WTC11 (cell line): ENCODE measurements around the gene CFAP20DC. TPM values are rescaled to one million over a fixed set of nuclear protein-coding genes. Genes with fewer than 3 reads are reported as not detected.

Experiments
- ATAC-seq: fragments of 200-7000 bp; cut with Tn5 transposase; 2 replicates; pipeline ENCODE4 v1.10.0; 2021; ENCODE audit warnings: mild to moderate bottlenecking, moderate library complexity
- CTCF ChIA-PET: fragments of 300-600 bp; sonication (Branson Sonifier 250); formaldehyde crosslinking; loops from one replicate; lab custom pipeline; 2021; ENCODE audit warnings: antibody characterized with exemption; lab: Charles Lee
- POLR2A ChIA-PET: fragments of 350-600 bp; sonication (Branson Sonifier 250); formaldehyde crosslinking; loops from one replicate; lab custom pipeline; 2021; ENCODE audit warnings: antibody characterized with exemption; lab: Charles Lee
- DNase-seq: peaks from one replicate; pipeline ENCODE4 v3.0.0; 2021; ENCODE audit warnings: low spot score
- H3K27ac Mint-ChIP-seq: 2 replicates; pipeline ENCODE4 v1.8.0; 2021; ENCODE audit warnings: mixed read lengths
- H3K27me3 Mint-ChIP-seq: 2 replicates; pipeline ENCODE4 v1.8.0; 2021; ENCODE audit warnings: low read depth, mild to moderate bottlenecking, moderate library complexity, mixed read lengths
- H3K36me3 Mint-ChIP-seq: 2 replicates; pipeline ENCODE4 v1.8.0; 2021; ENCODE audit warnings: mixed read lengths
- H3K4me1 Mint-ChIP-seq: 2 replicates; pipeline ENCODE4 v1.8.0; 2022; ENCODE audit warnings: mixed read lengths
- H3K4me3 Mint-ChIP-seq: 2 replicates; pipeline ENCODE4 v1.8.0; 2021; ENCODE audit warnings: mild to moderate bottlenecking, moderate library complexity, mixed read lengths
- H3K9me3 Mint-ChIP-seq: 2 replicates; pipeline ENCODE4 v1.8.0; 2021; ENCODE audit warnings: mixed read lengths
- CREB1 ChIP-seq: sonication (generic); formaldehyde crosslinking; IDR thresholded peaks from 2 replicates; pipeline ENCODE4 v1.8.0; 2023; ENCODE audit warnings: mild to moderate bottlenecking, missing genetic modification reagents
- E2F5 ChIP-seq: sonication (generic); formaldehyde crosslinking; IDR thresholded peaks from 2 replicates; pipeline ENCODE4 v1.8.1; 2022; ENCODE audit warnings: mild to moderate bottlenecking, moderate library complexity, missing genetic modification reagents
- GTF2I ChIP-seq: fragments of 250-450 bp; sonication (Bioruptor Pico); conservative IDR thresholded peaks from 2 replicates; pipeline ENCODE4 v1.4.0; 2021; ENCODE audit warnings: mild to moderate bottlenecking
- NFE2L1 ChIP-seq: sonication (generic); formaldehyde crosslinking; IDR thresholded peaks from 2 replicates; pipeline ENCODE4 v1.8.1; 2023; ENCODE audit warnings: missing genetic modification reagents
- NFYB ChIP-seq: sonication (generic); formaldehyde crosslinking; conservative IDR thresholded peaks from 2 replicates; pipeline ENCODE4 v1.8.0; 2022; ENCODE audit warnings: low read depth, missing genetic modification reagents
- NR2C2 ChIP-seq: sonication (generic); formaldehyde crosslinking; IDR thresholded peaks from 2 replicates; pipeline ENCODE4 v1.8.0; 2022; ENCODE audit warnings: mild to moderate bottlenecking, missing genetic modification reagents
- PREB ChIP-seq: sonication (generic); formaldehyde crosslinking; IDR thresholded peaks from 2 replicates; pipeline ENCODE4 v1.8.1; 2022; ENCODE audit warnings: mild to moderate bottlenecking, missing genetic modification reagents, moderate library complexity, borderline replicate concordance
- USF2 ChIP-seq: sonication (generic); formaldehyde crosslinking; IDR thresholded peaks from 2 replicates; pipeline ENCODE4 v1.8.1; 2023; ENCODE audit warnings: mild to moderate bottlenecking, missing genetic modification reagents, moderate library complexity
- ZNF138 ChIP-seq: sonication (generic); formaldehyde crosslinking; conservative IDR thresholded peaks from 2 replicates; pipeline ENCODE4 v1.8.1; 2022; ENCODE audit warnings: mild to moderate bottlenecking, moderate library complexity, missing genetic modification reagents
- ZNF281 ChIP-seq: sonication (generic); formaldehyde crosslinking; IDR thresholded peaks from 2 replicates; pipeline ENCODE4 v1.8.0; 2023; ENCODE audit warnings: mild to moderate bottlenecking, missing genetic modification reagents
- ZNF512 ChIP-seq: sonication (generic); formaldehyde crosslinking; IDR thresholded peaks from 2 replicates; pipeline ENCODE4 v1.8.1; 2022; ENCODE audit warnings: missing genetic modification reagents, borderline replicate concordance
- ZNF532 ChIP-seq: fragments of 250-450 bp; sonication (Bioruptor Pico); IDR thresholded peaks from 2 replicates; pipeline ENCODE4 v1.9.0; 2021; ENCODE audit warnings: mild to moderate bottlenecking, borderline replicate concordance
- ZNF671 ChIP-seq: fragments of 250-450 bp; sonication (Bioruptor Pico); IDR thresholded peaks from 2 replicates; pipeline ENCODE4 v1.8.0; 2021; ENCODE audit warnings: mild to moderate bottlenecking
- total RNA-seq: library from RNA; stranded (reverse); gene quantifications from 3 replicates; pipeline ENCODE4 v1.2.3, GENCODE V29; 2021
- TF ChIP-seq, protein P1 (sequence below): sonication (generic); formaldehyde crosslinking; IDR thresholded peaks from 2 replicates; pipeline ENCODE4 v1.8.1; 2022; ENCODE audit warnings: low read depth, mild to moderate bottlenecking, moderate library complexity, missing genetic modification reagents, borderline replicate concordance
- TF ChIP-seq, protein P2 (sequence below): sonication (generic); formaldehyde crosslinking; IDR thresholded peaks from 2 replicates; pipeline ENCODE4 v1.8.0; 2022; ENCODE audit warnings: mild to moderate bottlenecking, missing genetic modification reagents
- TF ChIP-seq, protein P3 (sequence below): fragments of 250-450 bp; sonication (Bioruptor Pico); IDR thresholded peaks from 2 replicates; pipeline ENCODE4 v1.9.0; 2021; ENCODE audit warnings: moderate library complexity, mild to moderate bottlenecking, inconsistent platforms, borderline replicate concordance

CFAP20DC gene
- total RNA-seq, 1 experiment from 2014 or later: 4.9 TPM

DNA sequence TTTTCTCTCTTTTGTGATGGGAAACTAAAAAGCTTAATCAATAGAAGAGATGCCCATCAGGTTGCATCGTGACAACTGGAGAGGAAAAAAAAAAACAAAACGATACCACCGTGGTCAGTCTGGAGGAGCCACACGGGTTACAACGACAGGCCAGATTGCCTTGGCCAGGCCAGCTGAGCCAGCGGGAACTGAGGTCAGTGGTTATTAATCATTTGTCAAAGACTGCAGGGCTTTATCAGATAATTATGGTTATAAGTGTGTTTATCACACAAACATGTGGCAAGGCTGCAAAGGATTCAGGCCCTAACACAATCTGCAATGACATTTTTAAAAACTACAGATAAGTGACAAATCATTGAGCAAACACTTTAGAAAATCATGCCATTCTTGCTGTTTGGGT, 248.3 kb downstream of the CFAP20DC start:
- TF ChIP-seq, protein P1, sequence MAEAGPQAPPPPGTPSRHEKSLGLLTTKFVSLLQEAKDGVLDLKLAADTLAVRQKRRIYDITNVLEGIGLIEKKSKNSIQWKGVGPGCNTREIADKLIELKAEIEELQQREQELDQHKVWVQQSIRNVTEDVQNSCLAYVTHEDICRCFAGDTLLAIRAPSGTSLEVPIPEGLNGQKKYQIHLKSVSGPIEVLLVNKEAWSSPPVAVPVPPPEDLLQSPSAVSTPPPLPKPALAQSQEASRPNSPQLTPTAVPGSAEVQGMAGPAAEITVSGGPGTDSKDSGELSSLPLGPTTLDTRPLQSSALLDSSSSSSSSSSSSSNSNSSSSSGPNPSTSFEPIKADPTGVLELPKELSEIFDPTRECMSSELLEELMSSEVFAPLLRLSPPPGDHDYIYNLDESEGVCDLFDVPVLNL (CRISPR knock-in tag): no peak
- TF ChIP-seq GTF2I (CRISPR knock-in tag): no peak
- TF ChIP-seq, protein P2, sequence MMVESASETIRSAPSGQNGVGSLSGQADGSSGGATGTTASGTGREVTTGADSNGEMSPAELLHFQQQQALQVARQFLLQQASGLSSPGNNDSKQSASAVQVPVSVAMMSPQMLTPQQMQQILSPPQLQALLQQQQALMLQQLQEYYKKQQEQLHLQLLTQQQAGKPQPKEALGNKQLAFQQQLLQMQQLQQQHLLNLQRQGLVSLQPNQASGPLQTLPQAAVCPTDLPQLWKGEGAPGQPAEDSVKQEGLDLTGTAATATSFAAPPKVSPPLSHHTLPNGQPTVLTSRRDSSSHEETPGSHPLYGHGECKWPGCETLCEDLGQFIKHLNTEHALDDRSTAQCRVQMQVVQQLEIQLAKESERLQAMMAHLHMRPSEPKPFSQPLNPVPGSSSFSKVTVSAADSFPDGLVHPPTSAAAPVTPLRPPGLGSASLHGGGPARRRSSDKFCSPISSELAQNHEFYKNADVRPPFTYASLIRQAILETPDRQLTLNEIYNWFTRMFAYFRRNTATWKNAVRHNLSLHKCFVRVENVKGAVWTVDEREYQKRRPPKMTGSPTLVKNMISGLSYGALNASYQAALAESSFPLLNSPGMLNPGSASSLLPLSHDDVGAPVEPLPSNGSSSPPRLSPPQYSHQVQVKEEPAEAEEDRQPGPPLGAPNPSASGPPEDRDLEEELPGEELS (CRISPR knock-in tag): no peak
- TF ChIP-seq PREB (CRISPR knock-in tag): no peak
- TF ChIP-seq ZNF512 (CRISPR knock-in tag): no peak
- TF ChIP-seq NFE2L1 (CRISPR knock-in tag): no peak
- no peak for TF ChIP-seq USF2 (CRISPR knock-in tag)
- TF ChIP-seq CREB1 (CRISPR knock-in tag): no peak
- TF ChIP-seq ZNF671 (CRISPR knock-in tag): no peak
- no peak for TF ChIP-seq E2F5 (CRISPR knock-in tag)
- TF ChIP-seq ZNF138 (CRISPR knock-in tag): no peak
- TF ChIP-seq, protein P3, sequence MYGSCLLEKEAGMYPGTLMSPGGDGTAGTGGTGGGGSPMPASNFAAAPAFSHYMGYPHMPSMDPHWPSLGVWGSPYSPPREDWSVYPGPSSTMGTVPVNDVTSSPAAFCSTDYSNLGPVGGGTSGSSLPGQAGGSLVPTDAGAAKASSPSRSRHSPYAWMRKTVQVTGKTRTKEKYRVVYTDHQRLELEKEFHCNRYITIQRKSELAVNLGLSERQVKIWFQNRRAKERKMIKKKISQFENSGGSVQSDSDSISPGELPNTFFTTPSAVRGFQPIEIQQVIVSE (CRISPR knock-in tag): no peak
- TF ChIP-seq ZNF281 (CRISPR knock-in tag): no peak
- TF ChIP-seq NR2C2: no peak
- no peak for TF ChIP-seq ZNF532 (CRISPR knock-in tag)
- no peak for TF ChIP-seq NFYB (CRISPR knock-in tag)
- ATAC-seq (no peak), DNase-seq (no peak)
- Mint-ChIP-seq H3K27me3 (no peaks in the 10 kb centered on the region), H3K27ac (no peak overlapping the region), H3K4me3 (no peak overlapping the region), H3K9me3 (peaks cover 7% of the 10 kb centered on the region), H3K36me3 (peaks cover 11% of the 10 kb centered on the region), H3K4me1 (0 out of 2 replicates have a peak, but pooled peaks cover 7% of the 10 kb centered on the region)
- ChIA-PET CTCF (no interaction called here), POLR2A (no interaction called here)
